HG03135 (cell line): Measurements from ENCODE around the gene ARMC7.
A peak's percentile ranks its signal among the peaks of the same experiment; 100 is the strongest.

Experiments
- ATAC-seq: cut with Tn5 transposase; IDR thresholded peaks from one replicate; pipeline ENCODE4 v1.9.1; 2021; ENCODE audit warnings: mild to moderate bottlenecking, moderate library complexity; ENCODE audit not compliant: unreplicated experiment

The ARMC7 gene

GRCh38 chr17:75098861-75099260 is 10.9 kb upstream of the ARMC7 start:
- no peak for ATAC-seq

- ATAC-seq: no peak
These were observed 9.7 kb upstream of the ARMC7 start for GRCh38 chr17:75099881-75100595.

- ATAC-seq: no peak
These were observed 7.4 kb upstream of the ARMC7 start for GRCh38 chr17:75102385-75102821.

- no peak for ATAC-seq
These were observed 5.9 kb upstream of the ARMC7 start for GRCh38 chr17:75103601-75104554.

GRCh38 chr17:75105126-75106080 is 4.4 kb upstream of the ARMC7 start:
- no peak for ATAC-seq

- ATAC-seq: no peak
These were observed 1.6 kb upstream of the ARMC7 start for GRCh38 chr17:75108193-75108592.

- ATAC-seq: no peak
These were observed 743 bp upstream of the ARMC7 start for GRCh38 chr17:75109046-75109406.

GRCh38 chr17:75110234-75110937 is 617 bp downstream of the ARMC7 start:
- ATAC-seq: no peak

GRCh38 chr17:75111777-75112335 is 2.1 kb downstream of the ARMC7 start:
- no peak for ATAC-seq

GRCh38 chr17:75113798-75114551 is 4.2 kb downstream of the ARMC7 start:
- ATAC-seq: peak; percentile 54

- ATAC-seq: no peak
These were observed 5.0 kb downstream of the ARMC7 start for GRCh38 chr17:75114552-75115314.

GRCh38 chr17:75115555-75115954 is 5.8 kb downstream of the ARMC7 start:
- ATAC-seq: no peak

GRCh38 chr17:75116737-75117136 is 7.0 kb downstream of the ARMC7 start:
- no peak for ATAC-seq

GRCh38 chr17:75118307-75118706 is 8.5 kb downstream of the ARMC7 start:
- ATAC-seq: no peak

- no peak for ATAC-seq
These were observed 14.5 kb downstream of the ARMC7 start for GRCh38 chr17:75124041-75124818.

- ATAC-seq: no peak
These were observed 15.0 kb downstream of the ARMC7 start for GRCh38 chr17:75124819-75125162.

- ATAC-seq: no peak
These were observed 16.2 kb downstream of the ARMC7 start for GRCh38 chr17:75125984-75126383.

- no peak for ATAC-seq
These were observed 17.2 kb downstream of the ARMC7 start for GRCh38 chr17:75126954-75127353.
